NT2/D1 (cell line): ENCODE data around the gene ARHGAP8.

Source experiments
- SUZ12 ChIP-seq: IDR thresholded peaks from 2 replicates; pipeline ENCODE4 v1.6.1; 2011; ENCODE audit not compliant: insufficient read length, insufficient read depth; ENCODE audit errors: extremely low read depth
- YY1 ChIP-seq: IDR thresholded peaks from 2 replicates; pipeline ENCODE4 v1.6.1; 2011; ENCODE audit not compliant: insufficient read length, insufficient read depth
- ZNF274 ChIP-seq: IDR thresholded peaks from 2 replicates; pipeline ENCODE4 v1.6.1; 2011; ENCODE audit warnings: mild to moderate bottlenecking, low read depth, low read length

GRCh38 chr22:44834065-44834464 lies 81.7 kb downstream of the ARHGAP8 start:
- TF ChIP-seq YY1: no peak
- no peak for TF ChIP-seq SUZ12
- TF ChIP-seq ZNF274: no peak
